GM13976 (cell line): ENCODE measurements around the gene GPRIN2.

Experiments
- DNase-seq: peaks from one replicate; pipeline ENCODE4 v3.0.0; 2012; ENCODE audit warnings: low spot score
- in situ Hi-C: fragments of 300-500 bp; cut with MboI; formaldehyde crosslinking; loops from one replicate; pipeline ENCODE4 v1.12.0; 2022; ENCODE audit warnings: low sequenced_read_pairs, mixed read lengths, inconsistent platforms; ENCODE audit not compliant: unreplicated experiment
- TF ChIP-seq, protein P1 (sequence below): IDR thresholded peaks from 2 replicates; pipeline ENCODE4 v1.5.1; 2012; ENCODE audit warnings: borderline replicate concordance, mild to moderate bottlenecking; ENCODE audit not compliant: insufficient read depth; ENCODE audit errors: extremely low read depth, missing control alignments, control extremely low read depth

Gene GPRIN2

GRCh38 chr10:46553238-46554049, 3.0 kb downstream of the GPRIN2 start:
- TF ChIP-seq, protein P1, sequence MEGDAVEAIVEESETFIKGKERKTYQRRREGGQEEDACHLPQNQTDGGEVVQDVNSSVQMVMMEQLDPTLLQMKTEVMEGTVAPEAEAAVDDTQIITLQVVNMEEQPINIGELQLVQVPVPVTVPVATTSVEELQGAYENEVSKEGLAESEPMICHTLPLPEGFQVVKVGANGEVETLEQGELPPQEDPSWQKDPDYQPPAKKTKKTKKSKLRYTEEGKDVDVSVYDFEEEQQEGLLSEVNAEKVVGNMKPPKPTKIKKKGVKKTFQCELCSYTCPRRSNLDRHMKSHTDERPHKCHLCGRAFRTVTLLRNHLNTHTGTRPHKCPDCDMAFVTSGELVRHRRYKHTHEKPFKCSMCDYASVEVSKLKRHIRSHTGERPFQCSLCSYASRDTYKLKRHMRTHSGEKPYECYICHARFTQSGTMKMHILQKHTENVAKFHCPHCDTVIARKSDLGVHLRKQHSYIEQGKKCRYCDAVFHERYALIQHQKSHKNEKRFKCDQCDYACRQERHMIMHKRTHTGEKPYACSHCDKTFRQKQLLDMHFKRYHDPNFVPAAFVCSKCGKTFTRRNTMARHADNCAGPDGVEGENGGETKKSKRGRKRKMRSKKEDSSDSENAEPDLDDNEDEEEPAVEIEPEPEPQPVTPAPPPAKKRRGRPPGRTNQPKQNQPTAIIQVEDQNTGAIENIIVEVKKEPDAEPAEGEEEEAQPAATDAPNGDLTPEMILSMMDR: no peak
- in situ Hi-C loops: no loop called here

DNA sequence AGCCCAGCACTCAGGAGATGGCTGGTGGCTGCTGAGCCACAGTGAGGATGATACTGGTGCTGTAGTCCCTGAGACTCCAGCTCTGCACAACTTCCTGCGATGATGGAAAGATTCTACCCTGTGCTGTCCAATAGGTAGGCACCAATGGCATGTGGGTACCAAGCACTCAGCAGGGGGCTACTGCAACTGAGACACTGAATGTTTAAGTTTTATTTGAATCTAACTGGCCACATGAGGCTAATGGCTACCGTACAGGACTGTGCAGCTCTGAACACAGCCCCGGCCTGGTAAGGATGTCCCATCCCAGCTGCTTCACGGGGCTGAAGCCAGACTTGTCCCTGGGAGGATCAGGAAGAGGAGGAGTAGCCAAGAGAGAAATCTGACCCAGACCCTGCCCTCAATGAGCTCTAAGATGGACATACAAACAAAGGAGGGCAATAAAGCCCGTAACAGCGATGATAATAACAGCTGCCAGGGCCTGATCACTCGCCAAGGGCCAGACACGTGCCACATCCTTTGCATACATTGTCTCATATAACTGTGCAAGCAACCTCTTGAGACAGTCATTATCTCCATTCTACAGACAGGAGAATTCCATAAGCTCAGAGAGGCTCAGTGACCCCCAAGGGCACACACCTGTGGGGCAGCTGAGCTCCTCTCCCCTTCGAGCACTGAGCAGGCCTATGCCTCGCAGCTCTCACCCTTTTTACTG, 3.8 kb downstream of the GPRIN2 start:
- DNase-seq: no peak

More at GRCh38 chr10:46553238-46554049, 3.0 kb downstream of the GPRIN2 start:
- DNase-seq: no peak

GRCh38 chr10:46551701-46552525, 4.5 kb downstream of the GPRIN2 start:
- in situ Hi-C loops: no loop called here
- DNase-seq: no peak
- TF ChIP-seq, protein P1: no peak

More for the DNA sequence above, 3.8 kb downstream of the GPRIN2 start:
- in situ Hi-C loops: no loop called here
- TF ChIP-seq, protein P1: no peak

- no peak for DNase-seq
- TF ChIP-seq, protein P1: no peak
- in situ Hi-C loops: no loop called here
Observed at GRCh38 chr10:46550795-46551700, 5.4 kb downstream of the GPRIN2 start.

DNA sequence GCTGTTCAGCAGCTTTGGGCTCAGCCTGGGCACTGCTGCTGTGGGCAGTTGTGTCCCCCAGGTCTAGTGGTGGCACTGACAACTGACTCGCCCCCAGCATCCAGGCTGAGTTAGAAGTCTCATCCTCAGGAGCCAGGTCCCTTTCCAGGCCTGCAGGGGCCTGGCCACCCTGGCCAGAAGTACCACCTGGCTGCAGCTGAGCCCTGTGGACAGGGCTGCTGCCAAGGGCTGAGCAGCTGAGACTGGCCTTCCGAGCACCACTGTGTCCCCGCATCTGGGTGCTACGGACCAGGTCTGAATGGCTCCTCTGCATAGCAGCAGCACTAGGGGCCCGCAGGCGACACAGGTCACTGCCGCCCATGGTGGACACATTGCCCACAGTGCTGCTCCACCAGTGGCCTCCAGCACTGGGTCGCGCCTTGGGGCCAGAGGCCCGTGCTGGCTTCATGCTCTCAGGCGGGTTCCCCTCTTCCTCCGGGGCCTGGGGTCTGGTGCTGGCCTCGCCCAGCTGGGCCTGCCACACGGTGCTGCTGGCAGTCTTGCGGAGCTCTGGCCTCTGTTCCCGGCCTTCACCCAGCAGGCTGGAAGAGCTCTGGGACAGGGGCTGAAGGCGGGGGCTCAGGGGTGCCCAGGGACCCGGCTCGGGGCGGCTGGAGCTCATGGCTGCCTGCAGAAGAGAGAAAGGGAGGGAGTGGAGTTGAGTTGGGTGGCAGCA, 6.2 kb downstream of the GPRIN2 start:
- TF ChIP-seq, protein P1: no peak
- DNase-seq: no peak
- in situ Hi-C loops: no loop called here
